Cardiac muscle cell (in vitro differentiated cells and primary cell): Measurements from ENCODE around the gene SLC9A9. TPM values are rescaled to one million over a fixed set of nuclear protein-coding genes. Genes with fewer than 3 reads are reported as not detected.
A peak's percentile ranks its signal among the peaks of the same experiment; 100 is the strongest.

Experiments
- DNase-seq, 2 donors: peaks; one replicate each; pipeline versions ENCODE4 v3.0.0 to v3.0.0-alpha.2; 2010 to 2017; ENCODE audit warnings: low read depth in 1 of 2, low spot score in 1 of 2
- H3K27ac ChIP-seq: fragments of 200-600 bp; sonication (generic); 2 replicates; pipeline ENCODE4 v1.5.1; 2016
- H3K27me3 ChIP-seq: fragments of 200-600 bp; sonication (generic); 2 replicates; pipeline ENCODE4 v1.6.0; 2016; ENCODE audit warnings: control low read depth
- H3K36me3 ChIP-seq: fragments of 200-600 bp; sonication (generic); 2 replicates; pipeline ENCODE4 v1.5.1; 2016; ENCODE audit warnings: control low read depth
- H3K4me1 ChIP-seq: fragments of 200-600 bp; sonication (generic); 2 replicates; pipeline ENCODE4 v1.8.1; 2017; ENCODE audit warnings: low read depth, mild to moderate bottlenecking, mixed run types
- H3K4me3 ChIP-seq: fragments of 200-600 bp; sonication (generic); 2 replicates; pipeline ENCODE4 v1.5.1; 2016; ENCODE audit warnings: mild to moderate bottlenecking
- H3K9me3 ChIP-seq: fragments of 200-600 bp; sonication (generic); 2 replicates; pipeline ENCODE4 v1.5.1; 2017; ENCODE audit warnings: low read depth, mild to moderate bottlenecking, control low read depth
- polyA plus RNA-seq: library from polyadenylated mRNA; unstranded; fragments of >200 nt; fragmentation: Nextera tagmentation; extraction: Ambion mirVana; gene quantifications from 2 replicates; pipeline ENCODE4 v1.2.1, GENCODE V29; 2016
- total RNA-seq: library from RNA; depleted of rRNA; stranded (reverse); fragments of >200 nt; gene quantifications from 2 replicates; pipeline ENCODE4 v1.2.3, GENCODE V29; 2016
- TF ChIP-seq, protein P1 (sequence below): IDR thresholded peaks from 2 replicates; pipeline ENCODE4 v1.5.1; 2012; ENCODE audit warnings: low read depth, mild to moderate bottlenecking, low read length

SLC9A9 gene
- total and polyA plus RNA-seq, 2 experiments from 2014 or later: 0.73 to 1.5 TPM

GRCh38 chr3:143252931-143253330, 595.3 kb downstream of the SLC9A9 start:
- no peak for DNase-seq
- H3K4me1 ChIP-seq: no peaks in the 10 kb centered on the region
- H3K4me3 ChIP-seq: no peak overlapping the region
- TF ChIP-seq, protein P1, sequence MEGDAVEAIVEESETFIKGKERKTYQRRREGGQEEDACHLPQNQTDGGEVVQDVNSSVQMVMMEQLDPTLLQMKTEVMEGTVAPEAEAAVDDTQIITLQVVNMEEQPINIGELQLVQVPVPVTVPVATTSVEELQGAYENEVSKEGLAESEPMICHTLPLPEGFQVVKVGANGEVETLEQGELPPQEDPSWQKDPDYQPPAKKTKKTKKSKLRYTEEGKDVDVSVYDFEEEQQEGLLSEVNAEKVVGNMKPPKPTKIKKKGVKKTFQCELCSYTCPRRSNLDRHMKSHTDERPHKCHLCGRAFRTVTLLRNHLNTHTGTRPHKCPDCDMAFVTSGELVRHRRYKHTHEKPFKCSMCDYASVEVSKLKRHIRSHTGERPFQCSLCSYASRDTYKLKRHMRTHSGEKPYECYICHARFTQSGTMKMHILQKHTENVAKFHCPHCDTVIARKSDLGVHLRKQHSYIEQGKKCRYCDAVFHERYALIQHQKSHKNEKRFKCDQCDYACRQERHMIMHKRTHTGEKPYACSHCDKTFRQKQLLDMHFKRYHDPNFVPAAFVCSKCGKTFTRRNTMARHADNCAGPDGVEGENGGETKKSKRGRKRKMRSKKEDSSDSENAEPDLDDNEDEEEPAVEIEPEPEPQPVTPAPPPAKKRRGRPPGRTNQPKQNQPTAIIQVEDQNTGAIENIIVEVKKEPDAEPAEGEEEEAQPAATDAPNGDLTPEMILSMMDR: no peak
- no peaks in the 10 kb centered on the region for H3K36me3 ChIP-seq
- no peaks in the 10 kb centered on the region for H3K27me3 ChIP-seq
- no peaks in the 10 kb centered on the region for H3K9me3 ChIP-seq
- no peak overlapping the region for H3K27ac ChIP-seq

- Histone ChIP-seq H3K4me1 (peaks cover 8% of the 10 kb centered on the region), H3K27ac (no peak overlapping the region), H3K36me3 (no peaks in the 10 kb centered on the region), H3K4me3 (no peak overlapping the region), H3K9me3 (no peaks in the 10 kb centered on the region), H3K27me3 (no peaks in the 10 kb centered on the region)
- no peak for DNase-seq
- TF ChIP-seq, protein P1: no peak
Observed at GRCh38 chr3:143249014-143249413, 599.3 kb downstream of the SLC9A9 start.

DNA sequence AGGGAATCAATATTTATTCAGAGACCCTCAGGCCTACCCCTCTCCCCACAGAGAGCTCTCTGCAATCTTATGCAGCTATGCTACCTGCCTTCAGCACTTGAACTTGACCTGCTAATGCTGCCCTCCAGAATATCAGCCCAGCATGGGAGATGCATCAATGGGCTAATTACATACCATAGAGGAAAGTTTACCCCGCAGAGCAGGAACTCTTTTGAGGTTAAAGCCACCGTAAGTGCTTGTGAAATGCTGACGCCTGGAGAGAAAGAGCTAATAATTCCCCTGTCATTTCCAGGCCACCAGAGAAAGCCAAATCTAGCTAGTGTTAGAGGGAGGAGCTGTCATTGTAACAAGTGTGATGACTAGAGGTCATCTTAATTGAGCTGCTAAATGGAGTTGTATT, 601.2 kb downstream of the SLC9A9 start:
- TF ChIP-seq, protein P1: no peak
- Histone ChIP-seq H3K36me3 (no peaks in the 10 kb centered on the region), H3K4me1 (peaks cover 8% of the 10 kb centered on the region), H3K9me3 (no peaks in the 10 kb centered on the region), H3K4me3 (no peak overlapping the region), H3K27me3 (no peaks in the 10 kb centered on the region), H3K27ac (no peak overlapping the region)
- DNase-seq: peak in 1 of 2 donors; percentile 12

GRCh38 chr3:143245692-143246091, 602.6 kb downstream of the SLC9A9 start:
- Histone ChIP-seq H3K9me3 (no peaks in the 10 kb centered on the region), H3K4me1 (peaks cover 8% of the 10 kb centered on the region), H3K36me3 (no peaks in the 10 kb centered on the region), H3K4me3 (no peak overlapping the region), H3K27me3 (no peaks in the 10 kb centered on the region), H3K27ac (no peak overlapping the region)
- DNase-seq: no peak
- TF ChIP-seq, protein P1: no peak

DNA sequence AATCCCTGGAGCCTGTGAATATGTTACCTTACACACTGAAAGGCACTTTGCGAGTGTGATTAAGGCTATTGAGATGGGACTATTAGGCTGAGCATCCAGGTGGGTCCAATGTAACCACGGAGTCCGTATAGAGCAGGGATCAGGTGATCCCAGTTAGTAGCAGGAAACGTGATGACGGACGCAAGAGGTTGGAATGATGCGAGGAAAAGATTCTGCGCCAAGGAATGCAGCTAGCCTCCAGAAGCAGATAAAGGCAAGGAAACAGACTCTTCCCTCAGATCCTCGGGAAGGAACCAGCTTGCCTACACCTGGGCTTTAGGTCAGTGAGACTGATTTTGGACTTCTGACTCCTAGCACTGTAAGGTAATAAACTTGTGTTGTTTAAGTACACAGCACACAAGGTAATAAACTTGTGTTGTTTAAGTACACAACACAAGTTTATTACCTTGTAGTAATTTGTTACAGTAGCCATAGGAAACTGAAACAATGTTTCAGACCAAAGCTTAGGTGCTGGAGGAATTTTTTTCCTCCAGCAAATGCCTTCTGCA, 603.7 kb downstream of the SLC9A9 start:
- no peaks in the 10 kb centered on the region for H3K27me3 ChIP-seq
- no peaks in the 10 kb centered on the region for H3K36me3 ChIP-seq
- H3K27ac ChIP-seq: no peak overlapping the region
- H3K9me3 ChIP-seq: no peaks in the 10 kb centered on the region
- no peak overlapping the region for H3K4me3 ChIP-seq
- peaks cover 8% of the 10 kb centered on the region for H3K4me1 ChIP-seq
- peak in 1 of 2 donors; percentile 8 for DNase-seq
- TF ChIP-seq, protein P1: no peak

DNA sequence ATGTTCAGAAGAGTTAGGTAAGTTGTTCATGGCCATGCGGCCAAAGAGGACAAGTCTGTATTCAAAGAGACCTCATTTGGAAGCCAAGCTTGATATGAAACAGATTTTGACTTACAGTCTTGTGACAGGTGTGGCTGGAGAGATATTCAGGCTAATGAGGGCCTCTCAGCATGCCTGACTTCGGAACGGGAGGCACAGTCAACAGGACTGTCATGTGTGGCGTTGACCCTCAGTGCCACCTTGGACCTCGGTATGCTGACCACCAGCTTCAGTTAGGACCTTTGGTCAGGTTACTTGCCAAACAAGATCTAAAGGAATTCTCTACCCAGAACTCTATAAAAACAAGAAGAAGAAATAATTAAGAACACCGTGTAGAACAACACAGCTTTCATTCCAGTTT, 604.6 kb downstream of the SLC9A9 start:
- Histone ChIP-seq H3K27me3 (no peaks in the 10 kb centered on the region), H3K9me3 (no peaks in the 10 kb centered on the region), H3K4me3 (no peak overlapping the region), H3K36me3 (no peaks in the 10 kb centered on the region), H3K27ac (no peak overlapping the region), H3K4me1 (peaks cover 8% of the 10 kb centered on the region)
- DNase-seq: no peak
- TF ChIP-seq, protein P1: no peak
